GM23248 (cell line): Measurements from ENCODE around the gene PANK4. TPM values are rescaled to one million over a fixed set of nuclear protein-coding genes. Genes with fewer than 3 reads are reported as not detected.

ENCODE experiments used
- DNase-seq: peaks from one replicate; pipeline ENCODE4 v3.0.0-alpha.2; 2015
- H2AFZ ChIP-seq: fragments of 200-600 bp; sonication (generic); 2 replicates; pipeline ENCODE4 v1.6.1; 2016; ENCODE audit warnings: antibody characterized with exemption
- H3F3A ChIP-seq: fragments of 200-600 bp; sonication (generic); 2 replicates; pipeline ENCODE4 v1.6.1; 2016; ENCODE audit warnings: mild to moderate bottlenecking, antibody characterized with exemption, mixed run types; ENCODE audit not compliant: insufficient read depth
- H3K27ac ChIP-seq: fragments of 200-600 bp; sonication (generic); 2 replicates; pipeline ENCODE4 v1.5.1; 2016; ENCODE audit warnings: mild to moderate bottlenecking
- H3K27me3 ChIP-seq: fragments of 200-600 bp; sonication (generic); replicated peaks from 2 replicates; pipeline ENCODE4 v1.6.1; 2016; ENCODE audit warnings: mild to moderate bottlenecking; ENCODE audit not compliant: insufficient read depth
- H3K36me3 ChIP-seq: fragments of 200-600 bp; sonication (generic); 2 replicates; pipeline ENCODE4 v1.6.1; 2016; ENCODE audit warnings: low read depth, mild to moderate bottlenecking
- H3K4me1 ChIP-seq: fragments of 200-600 bp; sonication (generic); 2 replicates; pipeline ENCODE4 v1.6.1; 2016; ENCODE audit warnings: mild to moderate bottlenecking; ENCODE audit not compliant: insufficient read depth
- H3K4me2 ChIP-seq: fragments of 200-600 bp; sonication (generic); one replicate; pipeline ENCODE4 v1.6.1; 2016; ENCODE audit warnings: mild to moderate bottlenecking; ENCODE audit not compliant: unreplicated experiment
- H3K4me3 ChIP-seq: fragments of 200-600 bp; sonication (generic); 2 replicates; pipeline ENCODE4 v1.5.1; 2016; ENCODE audit warnings: mild to moderate bottlenecking
- H3K79me2 ChIP-seq: fragments of 200-600 bp; sonication (generic); 2 replicates; pipeline ENCODE4 v1.6.1; 2016; ENCODE audit warnings: mild to moderate bottlenecking; ENCODE audit not compliant: insufficient read depth
- H3K9ac ChIP-seq: fragments of 200-600 bp; sonication (generic); 2 replicates; pipeline ENCODE4 v1.6.1; 2016; ENCODE audit warnings: mild to moderate bottlenecking
- H3K9me2 ChIP-seq: fragments of 200-600 bp; sonication (generic); 2 replicates; pipeline ENCODE4 v1.6.1; 2016; ENCODE audit warnings: mixed run types, mild to moderate bottlenecking, moderate library complexity; ENCODE audit not compliant: insufficient read depth
- H3K9me3 ChIP-seq: fragments of 200-600 bp; sonication (generic); one replicate; pipeline ENCODE4 v1.6.1; 2017; ENCODE audit warnings: low read depth
- H4K20me1 ChIP-seq: fragments of 200-600 bp; sonication (generic); 2 replicates; pipeline ENCODE4 v1.6.0; 2016; ENCODE audit not compliant: insufficient read depth
- EZH2 ChIP-seq: fragments of 200-600 bp; sonication (generic); IDR thresholded peaks from 2 replicates; pipeline ENCODE4 v1.6.1; 2018; ENCODE audit warnings: antibody characterized with exemption, mild to moderate bottlenecking; ENCODE audit not compliant: insufficient read depth, poor library complexity, severe bottlenecking
- EZH2phosphoT487 ChIP-seq: fragments of 200-600 bp; sonication (generic); IDR thresholded peaks from 2 replicates; pipeline ENCODE4 v1.6.1; 2018; ENCODE audit warnings: antibody characterized with exemption, moderate library complexity, mild to moderate bottlenecking, low read depth; ENCODE audit not compliant: insufficient read depth
- WGBS, 2 experiments: methylation state at CpG; one replicate each; pipeline ENCODE4 v1.1.6; 2015 to 2017; ENCODE audit warnings: low lambda C conversion rate in 2 of 2, low coverage in 1 of 2; ENCODE audit errors: missing lambda C conversion rate in 2 of 2; 5-methylcytosine and 5-hydroxymethylcytosine counted together
- in situ Hi-C: fragments of 300-500 bp; cut with MboI; formaldehyde crosslinking; loops from 2 replicates; pipeline ENCODE4 v1.15.0; 2020
- polyA plus RNA-seq: library from polyadenylated mRNA; unstranded; fragments of >200 nt; fragmentation: Nextera tagmentation; extraction: Ambion mirVana; gene quantifications from 2 replicates; pipeline ENCODE4 v1.2.1, GENCODE V29; 2016
- total RNA-seq: library from RNA; depleted of rRNA; stranded (reverse); fragments of >200 nt; shearing (Covaris generic); gene quantifications from 2 replicates; pipeline ENCODE4 v1.2.3, GENCODE V29; 2014

The PANK4 gene
- total and polyA plus RNA-seq, 2 experiments from 2014 or later: 15.5 to 29.7 TPM

DNA sequence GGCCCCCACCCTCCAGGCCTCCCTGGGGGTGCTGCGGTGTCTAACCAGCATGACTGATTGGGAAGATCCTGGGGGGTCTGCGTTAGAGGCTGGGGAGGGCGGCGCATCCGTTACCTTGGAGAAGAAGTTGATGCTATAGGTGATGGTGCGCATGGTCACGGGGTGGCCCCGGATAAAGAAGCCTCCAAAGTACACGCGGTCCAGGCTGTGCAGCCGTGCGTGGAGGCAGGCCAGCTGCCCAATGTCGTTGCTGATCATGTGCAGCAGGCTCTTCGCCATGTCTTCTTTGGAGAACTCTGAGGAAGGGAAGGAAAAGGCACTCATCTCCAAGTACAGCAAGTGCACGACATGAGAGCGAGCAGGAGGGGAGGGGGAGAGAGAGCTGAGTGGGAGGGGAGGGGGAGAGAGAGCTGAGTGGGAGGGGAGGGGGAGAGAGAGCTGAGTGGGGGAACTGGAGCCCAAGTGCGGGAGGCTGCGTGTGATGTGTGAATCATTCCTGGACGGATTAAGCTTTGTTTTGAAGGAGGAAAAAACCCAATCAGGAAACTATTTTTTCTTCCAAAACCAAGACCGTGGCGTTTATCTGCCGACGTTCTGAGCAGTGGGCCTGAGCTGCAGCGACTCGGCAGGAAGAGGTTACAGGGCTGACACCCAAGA is 7.2 kb downstream of the PANK4 start:
- no peak for DNase-seq
- peaks cover 34% of the 10 kb centered on the region for H3K79me2 ChIP-seq
- in situ Hi-C loops: loop anchor here (25.0 kb wide), 1 partner anchor 332 kb away; the partner anchor contains the start of gene FAAP20
- no peaks in the 10 kb centered on the region for H3K9me2 ChIP-seq
- 89 to 91% methylated on average over 15 to 25 of the region's 25 CpGs for WGBS, 2 experiments
- H3K4me3 ChIP-seq: no peak overlapping the region
- no peaks in the 10 kb centered on the region for H3F3A ChIP-seq
- no peak overlapping the region for H2AFZ ChIP-seq
- TF ChIP-seq EZH2 (no peak), EZH2phosphoT487 (no peak)
- H3K9ac ChIP-seq: no peak overlapping the region
- H3K4me2 ChIP-seq: no peak overlapping the region
- H3K36me3 ChIP-seq: no peaks in the 10 kb centered on the region; the same call in 1 of the 2 replicates
- H3K27ac ChIP-seq: no peak overlapping the region
- H3K9me3 ChIP-seq: no peaks in the 10 kb centered on the region
- H3K27me3 ChIP-seq: no peaks in the 10 kb centered on the region
- no peaks in the 10 kb centered on the region for H4K20me1 ChIP-seq
- H3K4me1 ChIP-seq: 0 out of 2 replicates have a peak, but pooled peaks cover 4% of the 10 kb centered on the region

DNA sequence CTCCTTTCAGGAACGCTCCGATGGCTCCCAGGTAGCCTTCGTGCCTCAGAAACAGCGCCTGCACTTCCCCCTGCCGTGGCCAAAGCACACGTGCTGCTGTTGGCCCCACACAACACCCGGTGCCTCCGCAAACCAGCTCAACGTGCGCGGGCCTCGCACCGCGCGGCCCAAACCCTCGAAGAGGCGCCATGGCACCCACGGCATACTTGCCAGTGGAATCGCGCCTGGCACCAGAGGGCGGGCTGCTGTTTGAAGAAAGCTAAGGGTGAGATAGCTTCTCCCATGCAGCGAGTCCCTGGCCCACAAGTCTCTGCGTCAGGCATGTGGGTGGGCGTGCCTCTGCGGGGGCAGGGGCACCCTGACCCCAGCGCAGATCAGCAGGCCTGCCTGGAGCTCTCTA is 7.9 kb downstream of the PANK4 start:
- no peak overlapping the region for H3K4me2 ChIP-seq
- H3K4me1 ChIP-seq: 0 out of 2 replicates have a peak, but pooled peaks cover 4% of the 10 kb centered on the region
- in situ Hi-C loops: loop anchor here (25.0 kb wide), 1 partner anchor 331 kb away; the partner anchor contains the start of gene FAAP20
- H3K27ac ChIP-seq: no peak overlapping the region
- H3K4me3 ChIP-seq: no peak overlapping the region
- H3K36me3 ChIP-seq: no peaks in the 10 kb centered on the region; the same call in 1 of the 2 replicates
- peaks cover 28% of the 10 kb centered on the region for H3K79me2 ChIP-seq
- no peaks in the 10 kb centered on the region for H4K20me1 ChIP-seq
- TF ChIP-seq EZH2 (no peak), EZH2phosphoT487 (no peak)
- DNase-seq: no peak
- H3K9me3 ChIP-seq: no peaks in the 10 kb centered on the region
- H3K9ac ChIP-seq: no peak overlapping the region
- no peaks in the 10 kb centered on the region for H3K27me3 ChIP-seq
- no peaks in the 10 kb centered on the region for H3F3A ChIP-seq
- H3K9me2 ChIP-seq: no peaks in the 10 kb centered on the region
- H2AFZ ChIP-seq: no peak overlapping the region
- 95 to 98% methylated on average over 18 to 26 of the region's 26 CpGs for WGBS, 2 experiments

DNA sequence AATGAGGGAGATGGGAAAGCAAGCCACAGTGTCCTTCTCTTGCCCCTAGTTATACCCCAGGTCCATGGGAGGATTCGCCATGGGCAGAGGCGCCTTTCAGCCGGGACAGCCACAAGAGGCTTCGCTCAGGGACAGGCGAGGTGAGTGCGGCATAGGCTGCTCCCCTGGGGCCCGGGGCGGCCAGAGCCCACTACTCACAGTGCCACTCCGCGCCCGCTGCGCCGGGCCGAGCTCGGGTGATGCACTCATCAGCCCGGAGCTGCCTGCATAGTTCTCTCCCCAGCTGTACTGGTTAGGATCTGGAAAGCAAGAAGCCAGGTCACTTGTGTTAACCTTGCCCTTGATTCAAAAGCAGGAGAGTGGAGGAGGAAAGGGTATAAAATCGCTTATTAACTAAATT is 8.4 kb downstream of the PANK4 start:
- in situ Hi-C loops: loop anchor here (25.0 kb wide), 1 partner anchor 331 kb away; the partner anchor contains the start of gene FAAP20
- Histone ChIP-seq H3K4me3 (no peak overlapping the region), H3F3A (no peaks in the 10 kb centered on the region), H3K4me2 (no peak overlapping the region), H3K9ac (no peak overlapping the region), H3K36me3 (no peaks in the 10 kb centered on the region; the same call in 1 of the 2 replicates), H4K20me1 (no peaks in the 10 kb centered on the region), H3K9me2 (no peaks in the 10 kb centered on the region), H2AFZ (no peak overlapping the region), H3K4me1 (no peaks in the 10 kb centered on the region), H3K79me2 (peaks cover 23% of the 10 kb centered on the region), H3K27ac (no peak overlapping the region), H3K9me3 (no peaks in the 10 kb centered on the region), H3K27me3 (no peaks in the 10 kb centered on the region)
- DNase-seq: no peak
- TF ChIP-seq EZH2: no peak
- no peak for TF ChIP-seq EZH2phosphoT487
- WGBS, 2 experiments: 96 to 99% methylated on average over 16 to 17 of the region's 17 CpGs

DNA sequence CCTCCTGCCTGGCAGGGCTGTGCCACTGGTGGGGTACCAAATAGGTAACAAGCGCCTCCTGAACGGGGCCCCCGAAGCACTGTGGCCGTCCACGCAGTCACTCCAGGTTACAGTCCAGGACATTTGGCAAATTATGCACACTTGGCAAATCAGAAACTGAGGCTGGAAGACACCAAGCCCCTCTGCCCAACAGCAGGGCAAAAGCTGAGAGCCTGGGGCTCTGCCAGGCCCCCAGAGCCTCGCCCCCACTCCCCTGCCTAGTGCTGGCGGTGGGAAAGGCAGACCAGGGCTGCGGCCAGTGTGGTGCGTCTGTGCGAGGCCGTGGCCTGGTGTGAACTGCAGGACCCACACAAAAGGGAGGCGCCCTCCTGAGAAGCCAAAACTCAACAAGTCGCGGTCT is 9.4 kb downstream of the PANK4 start:
- Histone ChIP-seq H3K79me2 (peaks cover 12% of the 10 kb centered on the region; the same call in 1 of the 2 replicates), H3K9me2 (no peaks in the 10 kb centered on the region), H3K36me3 (no peaks in the 10 kb centered on the region; the same call in 1 of the 2 replicates), H3K4me3 (no peak overlapping the region), H3K9me3 (no peaks in the 10 kb centered on the region), H3K4me1 (no peaks in the 10 kb centered on the region), H4K20me1 (no peaks in the 10 kb centered on the region), H3F3A (no peaks in the 10 kb centered on the region), H2AFZ (no peak overlapping the region), H3K27me3 (no peaks in the 10 kb centered on the region), H3K9ac (no peak overlapping the region), H3K27ac (no peak overlapping the region), H3K4me2 (no peak overlapping the region)
- in situ Hi-C loops: loop anchor here (25.0 kb wide), 1 partner anchor 330 kb away; the partner anchor contains the start of gene FAAP20
- no peak for DNase-seq
- TF ChIP-seq EZH2phosphoT487 (no peak), EZH2 (no peak)
- 93 to 94% methylated on average over 14 of the region's 14 CpGs for WGBS, 2 experiments
